GM19035 (cell line): ENCODE measurements around the gene GJD2.

Experiments
- ATAC-seq: cut with Tn5 transposase; IDR thresholded peaks from one replicate; pipeline ENCODE4 v1.9.1; 2021; ENCODE audit not compliant: unreplicated experiment

The GJD2 gene

DNA sequence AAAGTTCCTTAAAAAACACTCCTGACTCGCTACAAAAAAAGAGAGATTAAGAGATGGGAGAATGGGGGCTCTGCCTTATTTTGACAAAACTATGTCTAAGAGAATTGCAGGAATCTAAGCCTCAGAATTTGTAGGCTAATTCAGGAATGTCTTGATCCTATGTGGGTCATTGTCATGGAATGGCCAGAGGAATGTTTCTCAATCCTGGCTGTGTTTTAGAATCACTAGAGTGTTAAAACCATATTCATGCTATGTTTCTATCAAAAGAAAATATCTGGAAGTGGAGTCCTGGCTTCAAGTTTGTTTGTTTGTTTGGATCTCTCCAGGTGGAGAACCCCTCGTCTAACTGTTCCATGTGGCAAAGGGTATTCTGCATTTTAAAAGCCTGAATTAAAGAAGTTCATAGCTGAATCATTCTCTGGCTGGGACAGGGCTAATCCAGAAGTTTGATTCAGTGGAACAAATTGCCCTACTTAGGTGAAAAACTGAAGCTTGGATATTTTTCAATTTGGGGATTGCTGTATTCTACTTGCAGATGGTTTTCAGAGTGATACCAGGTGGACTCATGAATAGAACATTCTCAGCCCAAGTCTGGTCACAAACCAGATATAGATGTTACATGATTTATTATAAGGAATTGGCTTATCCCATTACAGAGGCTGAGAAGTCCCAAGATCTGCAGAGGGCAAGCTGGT, 28.2 kb downstream of the GJD2 start:
- no peak for ATAC-seq

DNA sequence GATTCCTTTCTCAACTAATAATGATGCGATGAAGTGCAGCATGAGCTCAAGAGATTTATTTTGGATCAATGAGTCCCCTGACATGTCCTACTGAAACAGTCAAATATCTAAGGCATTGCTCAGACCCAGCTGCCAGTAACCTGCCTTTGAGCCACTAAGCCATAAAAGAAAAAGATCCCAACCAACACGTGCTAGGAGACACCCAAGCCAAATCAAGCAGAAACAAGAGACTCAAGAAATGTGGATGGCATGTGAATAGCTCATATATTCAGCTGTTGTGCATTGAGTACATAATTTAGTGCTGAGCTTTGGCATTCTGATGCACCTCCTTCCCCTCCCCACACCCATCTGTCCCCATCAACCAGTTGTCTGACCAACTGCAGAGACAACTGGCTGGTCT, 29.2 kb downstream of the GJD2 start:
- no peak for ATAC-seq

- no peak for ATAC-seq
These were observed 30.3 kb downstream of the GJD2 start for GRCh38 chr15:34724481-34724880.

DNA sequence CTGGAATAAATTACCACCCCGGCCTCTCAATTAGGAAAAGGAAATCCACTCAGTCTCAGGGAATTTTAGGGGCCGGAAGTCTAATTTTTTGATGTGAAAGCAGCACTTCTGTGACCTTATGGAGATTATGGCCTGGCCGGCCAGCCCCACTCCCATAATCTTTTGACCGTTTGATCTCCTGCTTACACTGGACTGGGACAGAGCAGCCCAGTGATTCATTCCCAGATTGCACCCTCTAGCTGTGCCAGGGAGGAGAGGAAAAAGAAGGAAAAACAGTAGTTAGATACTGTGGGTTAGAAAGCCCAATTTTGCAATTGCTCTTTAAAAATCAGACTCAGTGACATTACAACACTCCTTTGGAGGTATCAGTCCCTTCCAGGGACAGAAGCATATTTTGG, 32.4 kb downstream of the GJD2 start:
- ATAC-seq, result no peak

DNA sequence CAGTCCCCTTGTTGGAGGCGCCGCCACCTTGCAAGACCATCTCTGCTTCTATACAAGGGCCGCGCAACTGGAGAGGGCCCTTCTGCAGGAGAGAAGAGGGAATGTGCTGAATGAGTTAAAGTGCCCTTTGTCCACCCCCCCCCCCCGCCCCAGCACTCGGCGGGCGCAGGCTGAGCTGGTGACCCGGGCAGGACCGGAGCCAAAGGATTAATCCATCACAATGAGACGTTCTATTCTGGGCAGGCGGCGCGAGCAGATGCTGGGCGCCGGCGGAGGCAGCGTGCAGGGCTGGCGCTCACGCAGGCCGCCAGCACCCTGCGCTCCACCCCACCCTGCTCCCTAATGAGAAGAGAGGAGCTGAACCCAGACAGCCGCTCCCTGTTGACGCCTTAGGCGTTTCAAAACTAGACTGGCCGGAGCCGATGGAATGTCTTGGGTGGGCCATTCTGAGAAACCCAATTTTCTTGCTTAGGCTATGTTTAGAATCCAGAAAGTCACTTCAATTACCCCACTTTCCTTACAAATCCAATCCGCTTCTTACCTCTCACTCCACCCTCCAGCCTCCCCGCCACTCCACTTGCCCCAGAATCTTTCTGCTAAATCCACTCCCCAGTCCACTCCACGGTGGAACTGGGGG, 32.9 kb downstream of the GJD2 start:
- no peak for ATAC-seq

- ATAC-seq, result no peak
These were observed 33.5 kb downstream of the GJD2 start for GRCh38 chr15:34721157-34721801.

DNA sequence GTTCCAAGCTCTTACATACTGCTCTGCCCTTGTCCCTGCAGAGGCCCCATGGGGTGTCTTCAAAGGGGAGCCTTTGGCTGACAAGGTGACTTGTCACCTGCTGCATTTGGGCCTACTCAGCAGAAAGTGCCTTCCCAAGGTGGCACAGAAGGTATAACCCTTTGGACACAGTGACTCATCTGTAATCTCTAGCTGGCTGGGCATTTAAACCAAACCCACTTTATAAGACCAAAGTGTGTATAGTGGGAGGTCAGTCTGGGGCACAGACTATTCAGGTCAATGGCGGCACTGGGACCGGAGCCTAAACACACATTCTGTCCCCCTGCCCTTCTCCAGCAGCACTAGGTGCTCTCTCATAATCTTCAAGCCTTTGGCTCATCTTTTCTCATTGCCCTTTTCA, 35.1 kb downstream of the GJD2 start:
- no peak for ATAC-seq

DNA sequence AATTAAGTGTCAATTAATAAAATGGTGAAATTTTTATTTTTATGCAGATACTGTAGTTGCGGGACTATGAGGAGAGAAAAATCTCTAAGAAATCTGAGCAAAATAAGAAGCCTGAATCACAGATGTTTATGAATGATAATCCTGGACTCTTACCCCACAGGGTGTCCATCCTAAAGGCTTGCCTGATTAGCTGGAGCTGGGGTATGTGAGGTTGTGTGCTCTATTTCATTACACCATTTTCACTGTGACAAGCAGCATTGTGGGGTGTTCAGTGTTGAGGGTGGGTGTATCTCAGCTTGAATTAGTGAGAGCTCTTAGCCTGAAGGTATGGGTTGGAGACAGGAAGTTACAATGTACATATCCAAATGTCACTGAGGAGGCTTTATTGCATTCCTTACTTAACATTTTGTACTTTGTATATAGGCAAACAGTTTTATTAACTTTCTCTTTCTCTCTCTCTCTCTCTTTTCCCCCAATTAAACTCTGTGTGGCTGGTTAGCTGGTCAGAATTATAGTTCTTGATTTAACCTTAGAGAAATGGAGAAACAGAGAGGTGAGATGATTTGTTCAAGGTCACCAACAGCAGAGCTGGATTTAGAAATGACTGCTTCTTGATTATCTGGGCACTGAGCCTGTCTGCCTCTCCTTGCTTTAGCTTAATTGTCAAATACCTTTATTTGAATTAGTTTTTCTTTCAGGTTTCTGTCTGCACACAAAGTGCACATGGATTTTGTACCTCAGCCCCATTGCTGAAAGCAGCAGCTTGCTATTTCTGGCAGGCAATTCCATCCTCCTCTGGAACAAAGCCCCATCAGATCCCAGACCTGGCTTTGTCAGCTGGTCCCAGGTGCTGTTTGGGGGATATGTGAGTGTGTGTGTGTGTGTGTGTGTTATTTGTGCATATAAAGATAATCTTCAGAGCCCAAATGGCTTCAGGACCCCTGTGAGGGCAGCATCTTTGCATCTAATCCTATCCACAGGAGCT, 35.8 kb downstream of the GJD2 start:
- ATAC-seq, result no peak

GRCh38 chr15:34717729-34718128, 37.1 kb downstream of the GJD2 start:
- no peak for ATAC-seq

DNA sequence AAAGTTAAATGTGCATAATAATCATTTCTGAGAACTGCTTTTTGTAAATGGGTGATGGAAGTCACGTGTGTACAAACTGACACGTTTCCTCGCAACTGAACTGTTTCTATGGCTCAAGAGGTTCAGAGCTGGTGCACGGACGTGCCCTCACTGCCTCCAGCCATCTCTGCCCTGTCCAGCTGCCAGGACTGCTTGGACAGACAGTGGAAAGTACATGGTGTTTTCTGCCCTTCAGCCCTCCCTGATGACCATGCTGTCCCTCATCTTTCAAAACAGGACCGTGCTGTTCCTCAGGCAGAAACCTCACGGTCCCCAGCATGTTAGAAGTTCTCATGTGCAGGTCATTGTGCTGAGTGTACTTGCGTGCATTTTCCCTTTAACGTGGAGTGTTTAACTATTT, 38.7 kb downstream of the GJD2 start:
- ATAC-seq, result no peak

DNA sequence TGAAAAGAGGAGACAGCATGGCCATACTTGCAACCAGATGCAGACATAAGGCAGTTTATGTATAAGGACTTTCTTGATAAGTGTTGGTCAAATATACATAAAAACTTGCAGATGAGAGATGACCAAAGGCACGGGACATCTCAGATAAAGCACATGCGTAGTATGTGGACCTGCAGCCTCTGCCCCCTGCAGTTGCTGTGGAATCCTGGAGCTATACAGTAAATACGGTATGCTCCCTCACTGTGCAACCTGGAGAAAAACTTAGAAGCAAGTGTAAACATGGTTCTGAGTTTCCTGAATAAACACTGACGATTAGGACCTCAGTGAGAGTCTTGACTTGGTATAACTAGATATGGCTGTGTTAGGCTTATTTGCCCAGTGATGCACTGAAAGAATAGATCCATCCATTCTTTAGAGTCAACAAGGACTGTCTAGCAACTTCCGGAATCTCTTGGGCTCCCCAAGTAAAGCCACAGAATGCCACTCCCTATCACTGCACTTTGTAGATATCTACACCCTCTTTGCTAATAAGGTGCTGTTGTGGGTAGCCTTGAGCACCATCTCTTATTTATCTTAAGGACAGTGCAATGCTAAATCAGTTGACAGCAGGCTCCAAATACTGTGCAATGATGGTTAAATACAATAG, 40.2 kb downstream of the GJD2 start:
- ATAC-seq, result no peak

- no peak for ATAC-seq
These were observed 41.2 kb downstream of the GJD2 start for GRCh38 chr15:34713635-34714034.

DNA sequence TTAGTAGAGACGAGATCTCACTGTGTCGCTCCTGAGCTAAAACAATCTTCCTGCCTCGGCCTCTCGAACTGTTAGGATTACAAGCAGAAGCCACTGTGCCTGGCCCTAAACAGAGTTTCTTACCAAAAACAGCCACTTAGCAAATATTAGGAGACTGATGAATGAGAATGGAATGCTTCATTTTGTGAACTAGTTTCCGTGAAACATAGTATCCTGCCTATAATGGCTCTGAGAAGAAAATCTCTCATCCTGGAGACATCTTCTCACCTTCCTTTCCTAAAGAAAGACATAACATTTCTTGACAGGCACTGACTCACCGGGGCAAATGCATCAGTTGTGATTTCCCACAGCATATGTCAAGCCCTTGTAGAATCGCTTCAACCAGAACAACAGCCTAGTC, 44.9 kb downstream of the GJD2 start:
- no peak for ATAC-seq

GRCh38 chr15:34708422-34708821, 46.4 kb downstream of the GJD2 start:
- ATAC-seq, result no peak

GRCh38 chr15:34701536-34701935, 53.3 kb downstream of the GJD2 start:
- ATAC-seq, result no peak
